ENCODE measurements around the gene PBX1.

Gene PBX1

DNA sequence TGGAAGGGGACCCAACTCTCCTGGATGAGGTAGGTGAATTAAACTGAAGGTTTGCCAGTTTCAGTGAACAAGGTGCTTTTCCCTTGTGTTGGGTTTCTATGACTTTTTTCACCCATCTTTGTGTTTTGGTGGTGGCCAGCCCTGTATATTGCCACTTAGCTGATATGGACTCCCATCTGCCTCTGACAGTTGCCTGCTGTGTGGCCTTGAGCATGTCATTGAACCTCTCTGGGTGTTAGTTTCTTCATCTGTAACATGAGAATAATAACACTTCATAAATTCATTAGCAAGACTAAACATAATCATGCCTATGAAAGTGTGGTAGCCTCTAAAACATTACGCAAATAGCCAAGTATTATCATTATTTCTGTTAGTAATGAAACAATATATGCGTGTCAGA lies 141.7 kb downstream of the PBX1 start:
- no peak for DNase-seq (ENCODE audit: low read depth)

GRCh38 chr1:164701189-164701761 lies 142.3 kb downstream of the PBX1 start:
- no peak for DNase-seq (ENCODE audit: low read depth)

- DNase-seq (ENCODE audit: low read depth): no peak
Observed at GRCh38 chr1:164702216-164702615, 143.2 kb downstream of the PBX1 start.

GRCh38 chr1:164702664-164703063 lies 143.7 kb downstream of the PBX1 start:
- no peak for DNase-seq (ENCODE audit: low read depth)

- no peak for DNase-seq (ENCODE audit: low read depth)
Observed at GRCh38 chr1:164703463-164703862, 144.5 kb downstream of the PBX1 start.

GRCh38 chr1:164703960-164704411 lies 145.0 kb downstream of the PBX1 start:
- no peak for DNase-seq (ENCODE audit: low read depth)

DNA sequence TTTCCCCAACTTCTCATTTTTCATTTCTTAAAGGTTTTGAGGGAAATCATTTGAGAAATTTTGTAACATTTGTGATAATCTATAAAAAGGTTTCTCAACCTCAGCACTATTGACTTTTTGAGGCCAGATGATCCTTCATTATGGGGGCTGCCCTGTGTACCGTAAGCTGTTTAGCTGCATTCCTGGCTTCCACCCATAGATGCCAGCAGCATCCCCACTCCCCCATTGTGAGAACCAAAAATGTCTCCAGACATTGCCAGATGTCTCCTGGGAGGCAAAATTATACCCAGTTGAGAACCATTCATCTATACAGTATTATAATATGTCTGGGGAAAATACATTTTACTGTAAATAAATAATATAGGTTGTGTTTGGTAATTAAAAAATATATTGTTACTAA lies 146.0 kb downstream of the PBX1 start:
- no peak for DNase-seq (ENCODE audit: low read depth)

- no peak for DNase-seq (ENCODE audit: low read depth)
Observed at GRCh38 chr1:164706606-164706987, 147.6 kb downstream of the PBX1 start.

GRCh38 chr1:164707868-164708331 lies 148.9 kb downstream of the PBX1 start:
- no peak for DNase-seq (ENCODE audit: low read depth)

GRCh38 chr1:164708596-164708995 lies 149.6 kb downstream of the PBX1 start:
- DNase-seq (ENCODE audit: low read depth): no peak

DNA sequence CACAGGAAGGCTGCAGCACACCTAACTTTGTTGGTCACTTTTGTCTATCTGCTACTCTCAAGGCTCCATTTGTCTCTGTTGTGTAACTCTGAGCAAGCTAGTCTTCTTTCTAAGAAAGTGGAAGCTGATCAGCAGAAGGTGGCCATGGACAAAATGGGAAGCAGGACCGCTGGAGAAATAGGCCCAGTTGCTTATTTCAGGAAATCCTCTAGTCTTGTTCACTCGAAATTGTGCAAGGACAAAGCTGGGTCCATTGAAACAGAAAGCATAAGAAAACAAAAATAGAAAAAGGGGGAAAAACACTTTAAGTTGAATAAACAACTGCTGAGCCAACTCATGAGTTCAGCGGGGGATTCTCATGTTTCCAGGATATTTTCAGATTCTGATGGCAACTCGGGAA lies 150.1 kb downstream of the PBX1 start:
- DNase-seq (ENCODE audit: low read depth): no peak

DNA sequence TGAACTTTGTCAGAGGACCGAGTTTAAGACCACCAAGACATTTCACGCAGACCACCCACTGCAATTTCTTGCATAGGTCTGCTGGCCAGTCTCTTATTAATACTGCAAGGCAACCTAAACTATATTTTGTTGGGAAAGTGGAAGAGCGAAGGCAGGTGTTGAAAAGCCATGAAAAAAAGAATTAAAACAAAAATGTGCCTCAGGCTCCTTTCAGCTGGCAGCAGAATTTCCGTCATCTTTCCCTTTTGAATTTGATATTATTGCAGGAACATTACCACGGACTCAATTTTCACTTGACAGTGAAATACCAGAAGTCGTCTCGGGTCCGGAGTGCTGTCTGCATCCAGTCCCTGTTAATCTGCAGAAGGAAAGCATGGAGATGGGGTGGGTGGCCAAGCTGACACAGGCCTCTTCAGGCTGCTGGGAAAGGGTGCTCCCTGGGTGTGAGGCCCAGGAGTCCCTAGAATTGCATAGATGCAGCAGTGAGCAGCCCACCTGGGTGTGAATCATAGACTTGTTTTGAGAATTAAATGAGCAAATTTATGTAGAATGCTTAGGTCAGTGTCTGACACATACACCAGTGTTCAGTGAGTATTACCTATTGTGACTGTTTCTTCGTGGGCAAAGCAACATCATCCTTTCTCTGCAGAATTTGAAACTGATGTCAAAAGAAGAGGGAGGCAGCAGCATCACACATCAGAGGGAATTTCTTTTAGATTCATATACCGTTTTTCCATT lies 150.7 kb downstream of the PBX1 start:
- no peak for DNase-seq (ENCODE audit: low read depth)

- DNase-seq (ENCODE audit: low read depth): no peak
Observed at GRCh38 chr1:164712131-164713036, 153.4 kb downstream of the PBX1 start.

DNA sequence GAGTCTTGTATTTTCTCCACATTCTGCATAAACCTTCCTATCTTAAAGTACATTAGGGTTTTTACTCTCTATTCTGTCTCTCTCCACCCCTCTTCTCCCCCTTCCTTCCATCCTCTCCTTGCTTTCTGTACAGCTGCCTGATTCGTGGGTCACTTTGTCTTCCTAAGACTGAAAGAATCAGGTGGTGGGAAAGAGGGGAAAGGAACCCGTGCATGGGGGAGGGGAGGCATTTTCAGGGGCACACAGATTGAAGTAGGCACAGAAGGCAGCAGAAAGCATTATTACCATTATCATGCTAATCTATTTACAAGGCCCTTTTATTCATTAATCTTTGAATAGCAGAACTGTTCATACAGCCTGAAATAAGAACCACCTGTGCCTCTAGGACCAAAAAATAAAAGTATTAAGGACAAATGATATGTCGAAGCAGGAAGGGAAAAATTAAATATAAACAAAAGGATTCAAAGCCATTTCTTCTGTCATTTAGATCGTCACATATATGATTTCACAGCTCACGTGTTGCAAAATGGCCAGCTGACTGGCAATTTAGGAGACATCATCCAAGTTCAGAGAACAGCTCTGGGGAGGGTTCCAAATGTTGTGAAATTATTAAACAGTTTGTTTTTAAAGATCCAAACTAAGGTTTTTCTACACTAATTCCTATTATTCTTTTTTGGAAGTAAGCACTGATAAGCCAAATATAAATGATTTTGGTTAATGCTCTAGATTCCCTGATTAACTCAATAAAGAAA lies 154.6 kb downstream of the PBX1 start:
- DNase-seq (ENCODE audit: low read depth): no peak

DNA sequence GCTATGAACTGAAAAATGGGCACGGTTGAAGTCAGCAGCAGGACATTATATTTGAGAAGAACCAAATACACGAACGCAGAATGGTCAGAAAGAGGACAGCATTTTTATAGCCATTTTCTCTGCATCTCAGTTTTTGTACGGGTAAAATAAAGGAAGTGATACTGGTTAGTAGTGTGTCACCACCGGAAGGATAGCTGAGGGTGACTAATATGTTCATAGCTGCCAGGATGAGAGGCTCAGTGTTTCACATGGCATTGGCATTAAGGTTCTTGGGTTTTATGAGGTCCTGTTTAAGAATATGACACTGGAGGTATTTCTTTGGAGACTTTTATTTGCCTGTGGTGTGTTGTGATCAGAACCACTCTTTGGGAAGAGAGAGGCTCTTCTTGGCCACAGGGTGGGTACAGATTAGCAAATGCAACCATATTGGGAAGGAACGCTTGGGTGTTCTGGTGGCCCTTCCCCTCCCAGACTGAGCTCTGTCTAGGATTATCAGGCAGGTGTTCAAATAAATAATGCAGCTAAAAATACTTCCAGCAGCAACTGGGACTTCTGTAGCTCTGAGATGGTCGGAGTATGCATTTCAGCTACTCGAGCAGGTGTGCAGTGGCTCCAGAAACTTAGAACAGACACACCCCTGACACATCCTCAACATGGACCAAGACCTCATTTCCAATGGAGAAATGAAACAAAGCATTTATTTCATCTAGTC lies 158.2 kb downstream of the PBX1 start:
- no peak for DNase-seq (ENCODE audit: low read depth)

- DNase-seq (ENCODE audit: low read depth): no peak
Observed at GRCh38 chr1:164718821-164719220, 159.8 kb downstream of the PBX1 start.

DNA sequence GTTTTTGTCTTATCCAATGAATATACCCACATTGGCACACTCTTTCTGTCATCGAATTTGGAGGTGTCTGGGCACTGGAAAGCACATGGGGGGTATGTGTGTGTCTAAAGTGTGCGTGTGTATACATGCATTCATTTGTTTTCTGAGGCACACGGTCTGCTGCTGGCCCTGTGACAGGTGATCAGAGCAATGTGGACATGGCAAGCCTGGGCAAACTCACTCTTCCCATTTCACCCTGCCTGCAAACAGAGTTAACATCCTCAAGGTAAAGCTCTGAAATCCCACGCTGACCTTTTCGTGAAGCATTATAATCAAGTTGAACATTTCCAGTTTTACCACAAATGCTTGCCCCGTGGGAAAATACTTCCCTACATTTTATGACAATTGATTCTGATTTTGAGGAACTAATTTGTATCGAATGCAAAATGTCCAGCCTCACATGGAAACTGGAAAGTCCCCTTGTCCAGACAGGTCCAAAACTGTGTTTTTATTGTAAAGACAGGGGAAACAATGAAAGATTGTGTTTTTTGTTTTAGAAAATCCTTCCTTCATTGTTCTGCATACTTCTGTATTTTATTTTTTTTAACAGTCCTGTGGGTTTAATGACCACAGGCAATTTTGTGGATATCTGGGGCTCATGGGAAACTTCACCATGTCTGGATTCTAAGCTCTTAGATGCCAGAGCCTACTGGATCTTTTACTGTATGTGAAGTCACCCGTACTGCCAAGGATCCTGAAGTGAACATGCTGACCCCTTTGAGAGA lies 160.9 kb downstream of the PBX1 start:
- DNase-seq (ENCODE audit: low read depth): no peak

GRCh38 chr1:164720440-164721227 lies 161.7 kb downstream of the PBX1 start:
- no peak for DNase-seq (ENCODE audit: low read depth)

DNA sequence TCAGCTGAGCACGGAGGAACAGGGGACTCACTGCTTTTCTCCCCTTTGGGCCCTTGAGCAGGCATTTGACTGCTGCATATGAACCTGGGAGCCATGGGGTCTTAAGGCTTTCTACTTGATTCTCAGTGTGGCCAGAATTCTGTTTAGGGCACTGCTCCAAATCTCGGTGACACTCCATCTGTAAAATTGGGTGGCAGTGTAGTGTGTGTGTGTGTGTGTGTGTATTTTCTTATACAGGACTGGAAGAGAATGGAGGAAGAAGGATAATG lies 162.2 kb downstream of the PBX1 start:
- no peak for DNase-seq (ENCODE audit: low read depth)

- no peak for DNase-seq (ENCODE audit: low read depth)
Observed at GRCh38 chr1:164723296-164723798, 164.4 kb downstream of the PBX1 start.
